GM18498 (cell line): ENCODE results near the gene CCDC136.

Source experiments
- ATAC-seq: cut with Tn5 transposase; IDR thresholded peaks from one replicate; pipeline ENCODE4 v1.9.1; 2021; ENCODE audit warnings: mild to moderate bottlenecking, moderate library complexity; ENCODE audit not compliant: unreplicated experiment

CCDC136 gene

DNA sequence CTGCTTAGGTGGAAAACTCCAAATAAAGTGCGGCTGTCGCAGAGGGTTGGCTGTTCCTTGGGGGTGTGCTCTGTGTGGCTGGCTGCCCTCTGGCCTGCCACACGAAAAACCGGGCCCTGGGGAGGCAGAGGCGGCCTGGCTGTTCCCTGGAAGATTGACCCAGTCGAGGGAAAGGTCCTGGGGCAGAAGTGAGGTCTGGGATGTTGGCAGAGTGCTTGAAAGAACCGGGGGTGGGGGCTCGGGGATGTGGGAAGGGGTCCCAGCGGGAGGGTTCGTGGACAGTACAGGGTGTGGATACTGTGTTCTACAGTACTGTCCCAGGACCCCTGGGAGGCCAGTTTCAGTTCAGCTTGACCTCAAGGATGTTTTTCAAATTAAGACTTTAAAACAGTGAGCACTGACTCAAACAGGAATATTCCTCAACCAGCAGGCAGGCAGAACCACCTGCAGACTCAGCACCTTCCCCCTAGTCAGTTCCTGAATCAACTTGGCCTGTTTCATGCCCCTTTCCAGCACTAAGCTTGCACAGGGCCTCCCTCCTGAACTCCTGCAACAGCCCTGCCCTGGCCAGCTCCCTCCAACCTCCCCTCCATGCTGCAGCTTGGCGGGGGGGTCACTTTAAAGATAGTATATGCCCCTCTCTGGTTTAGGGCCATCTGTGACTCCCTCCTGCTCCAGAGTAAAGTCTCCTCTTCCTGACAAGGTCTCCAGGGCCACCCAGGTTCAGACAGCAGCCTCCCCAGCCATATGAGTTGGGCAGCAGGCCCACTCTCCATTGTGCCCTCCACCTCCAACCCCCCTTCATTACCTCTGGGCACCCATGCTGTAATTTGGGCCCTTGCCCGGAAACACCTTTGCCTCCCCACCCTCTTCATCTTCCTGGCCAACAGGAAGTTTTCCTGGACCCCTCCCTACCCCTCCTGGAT, 67.7 kb downstream of the CCDC136 start:
- ATAC-seq, result no peak

- ATAC-seq, result no peak
Observed at GRCh38 chr7:128860158-128861073, 68.6 kb downstream of the CCDC136 start.

GRCh38 chr7:128861957-128862570, 70.3 kb downstream of the CCDC136 start:
- no peak for ATAC-seq

DNA sequence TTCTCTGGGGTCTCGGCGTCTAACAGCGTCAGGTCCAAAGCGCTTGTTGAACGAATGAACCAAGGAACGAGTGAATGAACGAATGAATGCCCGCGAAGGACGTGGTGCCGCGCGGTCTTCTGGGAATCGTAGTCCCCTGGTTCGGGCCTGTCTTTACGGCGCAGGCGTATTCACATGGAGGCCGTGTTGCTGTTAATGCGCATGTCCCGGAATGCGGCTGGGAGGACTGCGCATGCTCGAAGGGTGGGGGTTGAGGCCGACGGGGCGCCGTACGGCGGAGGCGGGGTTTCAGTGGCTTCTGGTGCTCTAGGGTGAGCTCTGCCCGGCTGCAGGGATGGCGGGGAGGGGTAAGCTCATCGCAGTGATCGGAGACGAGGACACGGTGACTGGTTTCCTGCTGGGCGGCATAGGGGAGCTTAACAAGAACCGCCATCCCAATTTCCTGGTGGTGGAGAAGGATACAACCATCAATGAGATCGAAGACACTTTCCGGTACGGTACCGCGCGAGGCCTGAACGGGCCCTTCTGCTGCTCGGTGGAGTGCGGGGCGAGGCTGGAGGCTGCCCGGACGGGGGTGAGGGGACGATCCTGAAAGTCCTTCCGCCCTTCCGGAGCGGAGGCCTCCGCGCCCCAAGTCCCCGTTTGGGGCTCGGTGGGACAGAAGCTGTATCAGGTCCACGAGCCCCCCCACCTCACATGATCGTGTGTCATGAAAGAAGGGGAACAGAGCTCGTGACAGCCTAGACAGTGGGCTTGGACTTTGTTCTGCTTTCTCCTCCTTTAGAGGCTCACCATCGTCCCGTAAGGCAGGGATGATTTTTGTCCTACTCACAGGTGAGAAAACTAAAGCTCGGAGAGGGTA, 71.0 kb downstream of the CCDC136 start, which contains the start of gene ATP6V1F:
TSS of gene ATP6V1F (plus strand) at position 286 of the 862 bp plus-strand sequence. CDS start at position 335, 49 bp downstream.
- ATAC-seq, result peak; percentile 85

GRCh38 chr7:128863433-128863989, 71.7 kb downstream of the CCDC136 start:
- ATAC-seq, result peak; percentile 46

GRCh38 chr7:128865303-128865702, 73.5 kb downstream of the CCDC136 start:
- no peak for ATAC-seq

DNA sequence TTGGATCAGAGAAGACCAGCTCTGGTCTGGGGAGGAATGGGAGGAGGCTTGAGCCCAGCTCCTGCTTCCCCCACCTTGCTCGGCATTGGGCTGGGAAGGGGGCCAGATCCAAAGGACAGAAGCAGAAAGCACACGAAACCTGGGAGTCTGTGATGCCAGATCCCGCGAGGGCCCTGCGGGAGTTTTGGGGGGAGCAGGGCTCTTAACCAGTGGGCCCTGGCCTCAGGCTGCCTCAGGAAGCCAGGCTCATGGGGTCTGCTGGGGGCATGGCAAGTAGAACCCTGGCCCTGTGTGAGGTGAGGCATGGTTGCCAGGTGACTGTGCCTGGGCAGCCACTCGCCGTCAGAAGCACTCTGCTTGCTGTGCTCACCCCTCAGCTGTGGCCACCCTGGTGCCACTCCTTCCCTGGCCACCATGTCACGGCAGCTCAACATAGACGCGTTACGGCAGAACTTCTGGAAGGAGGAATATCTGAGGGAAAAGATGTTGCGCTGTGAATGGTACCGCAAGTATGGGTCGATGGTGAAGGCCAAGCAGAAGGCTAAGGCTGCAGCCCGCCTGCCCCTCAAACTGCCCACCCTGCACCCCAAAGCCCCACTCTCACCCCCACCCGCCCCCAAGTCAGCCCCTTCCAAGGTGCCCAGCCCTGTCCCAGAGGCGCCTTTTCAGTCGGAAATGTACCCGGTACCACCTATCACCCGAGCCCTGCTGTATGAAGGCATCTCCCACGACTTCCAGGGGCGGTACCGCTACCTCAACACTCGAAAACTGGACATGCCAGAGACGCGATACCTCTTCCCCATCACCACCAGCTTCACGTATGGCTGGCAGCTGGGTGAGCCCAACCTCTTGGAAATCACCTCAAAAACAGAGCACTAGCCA, 74.5 kb downstream of the CCDC136 start:
- ATAC-seq, result no peak

- ATAC-seq, result no peak
Observed at GRCh38 chr7:128867241-128867640, 75.5 kb downstream of the CCDC136 start.

- no peak for ATAC-seq
Observed at GRCh38 chr7:128867842-128868623, 76.3 kb downstream of the CCDC136 start.

DNA sequence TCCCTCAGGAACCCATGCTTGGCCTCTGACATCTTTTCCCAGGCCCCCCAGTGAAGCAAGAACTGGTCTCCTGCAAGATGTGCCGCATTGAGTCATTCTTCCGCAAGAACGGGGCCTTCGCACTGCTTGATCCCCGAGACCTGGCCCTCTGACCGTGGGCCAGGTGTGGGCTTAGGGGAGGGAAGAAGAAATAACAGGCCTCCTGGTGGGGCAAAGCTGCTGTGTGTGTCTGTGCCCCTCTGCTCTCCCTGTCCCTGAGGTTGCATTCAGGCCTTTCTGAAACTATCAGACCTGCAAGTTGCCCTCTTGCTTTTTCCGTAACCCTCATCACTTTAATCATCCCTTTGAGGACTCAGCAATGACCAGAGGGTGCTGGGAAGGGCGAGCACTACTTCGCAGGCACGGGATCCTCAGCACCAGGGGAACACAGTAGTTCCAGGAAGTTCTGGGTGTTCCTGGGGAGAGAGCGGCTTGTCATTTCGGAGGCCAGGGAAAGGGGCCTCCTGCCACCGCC, 76.9 kb downstream of the CCDC136 start:
- ATAC-seq, result no peak

DNA sequence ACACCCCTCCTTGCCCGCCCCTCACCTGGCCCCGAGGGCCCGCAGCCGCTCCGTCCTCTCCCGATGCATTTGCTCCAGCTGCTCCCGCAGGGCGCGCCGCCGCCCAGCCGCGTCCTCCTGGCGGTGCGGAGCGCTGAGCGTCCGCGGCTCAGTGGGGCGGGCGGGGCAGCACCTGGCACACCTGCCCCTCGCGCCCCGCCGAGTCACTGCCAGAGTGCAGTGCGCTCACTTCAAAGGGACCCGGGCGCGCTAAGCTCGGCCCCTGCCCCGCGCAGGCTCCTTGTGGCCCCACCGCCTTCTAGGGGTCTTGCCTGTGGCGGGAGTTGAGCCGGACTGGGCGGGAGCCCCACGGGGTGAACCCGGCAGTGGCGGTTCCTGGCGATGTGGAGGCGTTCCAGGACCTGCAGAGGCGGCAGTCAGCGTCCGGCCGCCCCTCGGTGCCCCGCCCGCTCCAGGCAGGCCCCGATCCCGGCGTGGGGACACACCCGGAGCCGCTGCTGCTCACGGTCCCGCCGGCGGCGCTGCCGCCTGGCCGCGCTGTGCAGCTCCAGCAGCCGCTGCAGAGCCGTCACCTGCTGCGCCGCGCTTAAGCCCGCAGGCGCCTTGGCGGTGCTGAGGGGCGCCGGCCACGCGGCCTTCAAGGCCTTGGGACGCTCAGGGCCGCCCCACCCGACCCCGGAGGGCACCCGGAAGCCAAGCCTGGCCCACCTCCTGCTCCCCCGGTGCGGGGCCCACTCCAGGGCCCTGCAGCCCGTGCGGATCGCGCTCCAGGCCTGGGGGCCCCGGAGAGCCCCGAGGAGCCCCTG, 77.6 kb downstream of the CCDC136 start:
- peak; percentile 66 for ATAC-seq

GRCh38 chr7:128869944-128870285, 78.1 kb downstream of the CCDC136 start:
- ATAC-seq, result peak; percentile 5

- ATAC-seq, result no peak
Observed at GRCh38 chr7:128871050-128871449, 79.3 kb downstream of the CCDC136 start.
